ENCODE measurements around the gene ACSF3.

GRCh38 chr16:89200850-89201411, 107.3 kb downstream of the ACSF3 start:
- TF ChIP-seq, protein P1, sequence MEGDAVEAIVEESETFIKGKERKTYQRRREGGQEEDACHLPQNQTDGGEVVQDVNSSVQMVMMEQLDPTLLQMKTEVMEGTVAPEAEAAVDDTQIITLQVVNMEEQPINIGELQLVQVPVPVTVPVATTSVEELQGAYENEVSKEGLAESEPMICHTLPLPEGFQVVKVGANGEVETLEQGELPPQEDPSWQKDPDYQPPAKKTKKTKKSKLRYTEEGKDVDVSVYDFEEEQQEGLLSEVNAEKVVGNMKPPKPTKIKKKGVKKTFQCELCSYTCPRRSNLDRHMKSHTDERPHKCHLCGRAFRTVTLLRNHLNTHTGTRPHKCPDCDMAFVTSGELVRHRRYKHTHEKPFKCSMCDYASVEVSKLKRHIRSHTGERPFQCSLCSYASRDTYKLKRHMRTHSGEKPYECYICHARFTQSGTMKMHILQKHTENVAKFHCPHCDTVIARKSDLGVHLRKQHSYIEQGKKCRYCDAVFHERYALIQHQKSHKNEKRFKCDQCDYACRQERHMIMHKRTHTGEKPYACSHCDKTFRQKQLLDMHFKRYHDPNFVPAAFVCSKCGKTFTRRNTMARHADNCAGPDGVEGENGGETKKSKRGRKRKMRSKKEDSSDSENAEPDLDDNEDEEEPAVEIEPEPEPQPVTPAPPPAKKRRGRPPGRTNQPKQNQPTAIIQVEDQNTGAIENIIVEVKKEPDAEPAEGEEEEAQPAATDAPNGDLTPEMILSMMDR (IDR thresholded peaks at IDR 0.05; ENCODE audit: low read length), result no peak
- TF ChIP-seq EZH2 (IDR thresholded peaks at IDR 0.05; ENCODE audit: borderline replicate concordance, low read length), result no peak

Measured in OCI-LY1 (cell line).